NCI-H1436 (cell line): ENCODE results near the gene HSD17B14.
"Not testable (repeated sequence)": the region's sequence is repeated elsewhere in the genome, so short reads cannot be mapped to it uniquely, and the experiment has no call there.

ENCODE experiments used
- DNase-seq: peaks from one replicate; lab custom pipeline; 2025; lab: John Stamatoyannopoulos, UW

Gene HSD17B14

GRCh38 chr19:48867123-48867745 lies 30.9 kb upstream of the HSD17B14 start:
- DNase-seq: no peak

DNA sequence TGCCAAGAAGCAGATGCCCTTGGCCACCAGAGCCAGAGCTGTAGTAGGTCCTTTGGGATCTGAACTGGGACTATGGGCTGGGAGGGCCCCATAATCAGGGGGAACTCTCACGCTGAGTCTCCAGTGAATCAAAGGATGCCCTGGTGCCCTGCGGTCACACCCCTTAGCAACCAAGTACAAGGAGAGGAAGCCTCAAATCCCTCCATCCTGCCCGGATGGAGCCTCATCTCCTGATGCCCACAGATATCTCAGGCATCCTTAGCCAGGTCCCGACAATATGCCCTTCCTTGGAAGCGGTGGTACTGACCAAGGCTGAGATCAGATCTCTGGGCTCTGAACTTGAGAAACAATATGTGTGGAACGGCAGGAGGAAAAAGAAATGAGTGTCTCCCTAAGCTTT lies 30.4 kb upstream of the HSD17B14 start:
- DNase-seq: no peak

DNA sequence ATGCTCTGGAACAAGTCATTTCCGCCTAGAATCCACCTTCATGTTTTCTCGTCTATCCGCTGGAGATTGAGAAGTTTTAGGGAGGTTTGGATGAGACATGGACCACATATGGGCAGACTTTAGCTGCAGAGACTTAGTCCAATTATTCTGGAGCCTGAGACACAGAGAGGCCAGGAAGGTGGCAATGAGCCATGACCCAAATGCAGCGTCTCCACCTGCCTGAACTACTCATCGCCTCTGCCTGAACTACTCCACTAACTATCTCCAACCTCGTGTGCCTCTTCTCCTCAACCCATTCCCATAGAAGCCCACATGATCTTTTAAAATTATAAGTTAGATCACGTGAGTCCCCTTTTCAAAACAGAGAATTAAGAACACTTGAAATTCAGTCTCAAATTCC lies 26.5 kb upstream of the HSD17B14 start:
- DNase-seq: no peak

- no peak for DNase-seq
Measured at GRCh38 chr19:48861313-48861712, 25.0 kb upstream of the HSD17B14 start.

- no peak for DNase-seq
Measured at GRCh38 chr19:48859711-48860572, 23.7 kb upstream of the HSD17B14 start.

GRCh38 chr19:48858984-48859710 lies 22.9 kb upstream of the HSD17B14 start:
- DNase-seq: peak; percentile 46

- no peak for DNase-seq
Measured at GRCh38 chr19:48856921-48857320, 20.6 kb upstream of the HSD17B14 start.

GRCh38 chr19:48854103-48854502 lies 17.8 kb upstream of the HSD17B14 start:
- DNase-seq: no peak

- no peak for DNase-seq
Measured at GRCh38 chr19:48853483-48853882, 17.2 kb upstream of the HSD17B14 start.

DNA sequence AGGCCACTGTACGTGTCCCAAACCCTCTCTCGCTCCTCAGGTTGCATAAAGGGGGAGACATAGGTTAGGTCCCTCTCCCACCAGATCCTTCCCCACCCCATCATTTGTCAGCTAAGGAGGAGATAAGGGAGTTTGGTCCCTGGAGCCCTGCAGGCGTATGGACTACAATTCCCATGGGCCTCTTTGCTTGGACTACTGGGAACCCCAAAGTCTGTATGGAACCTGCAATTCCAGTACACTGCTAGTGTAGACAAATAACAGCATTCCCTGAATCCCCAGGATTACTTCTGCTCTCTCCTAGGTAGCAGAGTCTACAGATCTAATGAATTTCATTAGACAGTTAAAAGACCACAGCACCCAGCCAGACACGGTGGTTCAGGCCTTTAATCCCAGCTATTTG lies 16.0 kb upstream of the HSD17B14 start:
- DNase-seq: no peak

GRCh38 chr19:48846659-48847058 lies 10.4 kb upstream of the HSD17B14 start:
- DNase-seq: not testable (repeated sequence)

GRCh38 chr19:48845384-48845783 lies 9.1 kb upstream of the HSD17B14 start:
- DNase-seq: no peak

DNA sequence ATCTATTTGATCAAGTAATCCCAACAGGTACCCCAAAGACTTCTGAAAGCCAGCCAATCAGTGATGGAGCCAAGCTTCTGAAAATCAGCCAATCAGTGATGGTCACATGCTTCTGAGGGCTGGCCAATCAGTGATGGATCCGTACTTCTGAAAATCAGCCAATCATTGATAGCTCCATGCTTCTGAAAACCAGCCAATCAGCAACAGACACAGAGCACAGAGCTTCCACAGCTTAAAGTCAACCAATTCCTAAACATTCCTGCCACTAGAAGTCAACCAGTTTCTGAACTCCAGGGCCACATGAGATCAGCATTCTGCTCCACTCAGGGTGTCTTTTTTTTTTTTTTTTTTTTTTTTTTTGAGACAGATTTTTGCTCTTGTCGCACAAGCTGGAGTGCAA lies 8.2 kb upstream of the HSD17B14 start:
- no peak for DNase-seq

- peak; percentile 67 for DNase-seq
Measured at GRCh38 chr19:48842789-48843162, 6.5 kb upstream of the HSD17B14 start.

- DNase-seq: no peak
Measured at GRCh38 chr19:48841571-48841970, 5.3 kb upstream of the HSD17B14 start.

GRCh38 chr19:48841047-48841446 lies 4.8 kb upstream of the HSD17B14 start:
- DNase-seq: no peak

- DNase-seq: no peak
Measured at GRCh38 chr19:48837687-48838086, 1.4 kb upstream of the HSD17B14 start.

DNA sequence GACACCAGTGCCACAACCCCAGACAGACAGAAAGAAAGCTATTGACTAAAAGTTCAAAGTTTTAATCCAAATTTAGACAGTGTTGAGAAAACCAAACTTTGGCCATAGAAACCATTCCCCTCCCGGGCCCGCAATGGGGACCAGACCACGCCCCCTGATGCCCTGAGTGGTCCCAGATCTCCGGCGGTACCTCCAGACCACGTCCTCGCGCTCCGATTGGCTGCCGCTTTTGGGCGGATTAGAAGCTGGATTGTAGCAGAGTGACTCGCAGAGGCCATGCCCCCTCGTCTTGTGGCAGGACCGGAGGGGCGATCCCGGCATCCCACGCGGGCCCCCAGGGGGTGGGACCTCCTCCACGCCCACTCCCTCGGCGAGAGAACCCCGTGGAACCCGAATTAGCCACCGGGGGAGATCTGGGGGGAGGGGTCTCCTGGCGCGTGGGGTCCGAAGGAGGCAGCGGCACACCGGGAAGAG lies 797 bp upstream of the HSD17B14 start:
- DNase-seq: no peak

DNA sequence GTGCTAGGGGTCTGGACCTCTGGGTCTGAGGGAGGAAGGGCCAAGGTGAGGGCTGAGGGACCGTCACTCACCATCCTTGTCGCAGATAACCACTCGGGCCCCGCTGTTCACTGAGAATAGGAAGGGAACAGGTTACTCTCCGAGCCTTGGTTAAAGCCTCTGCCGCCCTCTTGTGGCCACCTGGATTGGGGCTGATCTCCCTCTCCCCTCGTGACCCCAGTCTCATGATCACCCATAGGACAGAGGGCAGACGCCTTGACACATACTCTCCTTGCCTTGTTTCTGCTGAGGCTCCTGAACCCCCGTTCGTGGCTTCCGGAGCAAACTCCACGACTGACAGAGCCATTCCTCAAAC lies 580 bp downstream of the HSD17B14 start:
- peak; percentile 95 for DNase-seq

DNA sequence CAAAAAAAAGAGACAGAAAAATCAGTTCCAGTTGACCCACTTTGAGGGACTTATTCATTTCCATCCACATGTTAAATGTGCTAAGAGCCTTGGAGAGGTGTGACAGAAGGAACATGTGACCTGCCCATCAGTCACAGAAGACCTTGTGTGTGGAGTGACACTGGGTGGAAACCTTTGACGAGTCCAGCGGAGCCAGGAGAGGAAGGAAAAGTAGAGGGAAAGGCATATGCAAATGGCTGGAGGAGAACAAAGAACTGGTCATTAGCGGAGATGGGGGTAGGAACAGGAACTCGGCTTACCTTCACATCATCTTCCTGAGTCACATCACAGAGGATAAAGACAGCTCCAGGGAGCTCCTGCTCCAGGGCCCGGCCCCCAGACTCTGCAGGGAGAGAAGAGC lies 2.3 kb downstream of the HSD17B14 start:
- DNase-seq: no peak

GRCh38 chr19:48833049-48833448 lies 3.2 kb downstream of the HSD17B14 start:
- no peak for DNase-seq

GRCh38 chr19:48830965-48831364 lies 5.3 kb downstream of the HSD17B14 start:
- no peak for DNase-seq

GRCh38 chr19:48830088-48830487 lies 6.2 kb downstream of the HSD17B14 start:
- DNase-seq: no peak
